Measurements from ENCODE around the gene ARHGEF3.
"Not testable (repeated sequence)": the region's sequence is repeated elsewhere in the genome, so short reads cannot be mapped to it uniquely, and the experiment has no call there.

Gene ARHGEF3

GRCh38 chr3:56725175-56725574 lies 76.6 kb downstream of the ARHGEF3 start:
- DNase-seq (ENCODE audit: low read depth), result no peak

- no peak for DNase-seq (ENCODE audit: low read depth)
Observed at GRCh38 chr3:56724676-56725075, 77.1 kb downstream of the ARHGEF3 start.

- no peak for DNase-seq (ENCODE audit: low read depth)
Observed at GRCh38 chr3:56720849-56721248, 80.9 kb downstream of the ARHGEF3 start.

GRCh38 chr3:56718809-56719208 lies 82.9 kb downstream of the ARHGEF3 start:
- not testable (repeated sequence) for DNase-seq (ENCODE audit: low read depth)

- DNase-seq (ENCODE audit: low read depth), result no peak
Observed at GRCh38 chr3:56711344-56711743, 90.4 kb downstream of the ARHGEF3 start.

- DNase-seq (ENCODE audit: low read depth), result not testable (repeated sequence)
Observed at GRCh38 chr3:56707412-56707811, 94.3 kb downstream of the ARHGEF3 start.

- no peak for DNase-seq (ENCODE audit: low read depth)
Observed at GRCh38 chr3:56706629-56707028, 95.1 kb downstream of the ARHGEF3 start.

GRCh38 chr3:56704706-56705105 lies 97.0 kb downstream of the ARHGEF3 start:
- no peak for DNase-seq (ENCODE audit: low read depth)

GRCh38 chr3:56702490-56703315 lies 99.0 kb downstream of the ARHGEF3 start:
- DNase-seq (ENCODE audit: low read depth), result peak; percentile 51

- no peak for DNase-seq (ENCODE audit: low read depth)
Observed at GRCh38 chr3:56700151-56700550, 101.6 kb downstream of the ARHGEF3 start.

- no peak for DNase-seq (ENCODE audit: low read depth)
Observed at GRCh38 chr3:56694867-56695683, 106.7 kb downstream of the ARHGEF3 start.

GRCh38 chr3:56693750-56694149 lies 108.0 kb downstream of the ARHGEF3 start:
- no peak for DNase-seq (ENCODE audit: low read depth)

GRCh38 chr3:56692520-56693433 lies 109.0 kb downstream of the ARHGEF3 start:
- not testable (repeated sequence) for DNase-seq (ENCODE audit: low read depth)

GRCh38 chr3:56692001-56692365 lies 109.8 kb downstream of the ARHGEF3 start:
- not testable (repeated sequence) for DNase-seq (ENCODE audit: low read depth)

GRCh38 chr3:56691165-56692000 lies 110.4 kb downstream of the ARHGEF3 start:
- no peak for DNase-seq (ENCODE audit: low read depth)

GRCh38 chr3:56689303-56689702 lies 112.4 kb downstream of the ARHGEF3 start:
- no peak for DNase-seq (ENCODE audit: low read depth)

GRCh38 chr3:56688191-56688590 lies 113.6 kb downstream of the ARHGEF3 start:
- no peak for DNase-seq (ENCODE audit: low read depth)

- no peak for DNase-seq (ENCODE audit: low read depth)
Observed at GRCh38 chr3:56684029-56684428, 117.7 kb downstream of the ARHGEF3 start.

GRCh38 chr3:56683122-56683817 lies 118.5 kb downstream of the ARHGEF3 start, which contains the start of gene TASOR:
Gene TASOR, minus strand, starts transcription at chr3:56683265. Its CDS starts 259 bp downstream, at chr3:56683006.
- DNase-seq (ENCODE audit: low read depth), result peak; percentile 55

- peak; percentile 43 for DNase-seq (ENCODE audit: low read depth)
Observed at GRCh38 chr3:56682462-56683121, 119.2 kb downstream of the ARHGEF3 start.
